Activated CD4-positive, alpha-beta T cell treated with anti-CD3 and anti-CD28 coated beads for 1 hour (primary cell): Measurements from ENCODE around the gene CEP104.

Source experiments
- DNase-seq: peaks from one replicate; pipeline ENCODE4 v3.0.0-alpha.2; 2020

Gene CEP104

DNA sequence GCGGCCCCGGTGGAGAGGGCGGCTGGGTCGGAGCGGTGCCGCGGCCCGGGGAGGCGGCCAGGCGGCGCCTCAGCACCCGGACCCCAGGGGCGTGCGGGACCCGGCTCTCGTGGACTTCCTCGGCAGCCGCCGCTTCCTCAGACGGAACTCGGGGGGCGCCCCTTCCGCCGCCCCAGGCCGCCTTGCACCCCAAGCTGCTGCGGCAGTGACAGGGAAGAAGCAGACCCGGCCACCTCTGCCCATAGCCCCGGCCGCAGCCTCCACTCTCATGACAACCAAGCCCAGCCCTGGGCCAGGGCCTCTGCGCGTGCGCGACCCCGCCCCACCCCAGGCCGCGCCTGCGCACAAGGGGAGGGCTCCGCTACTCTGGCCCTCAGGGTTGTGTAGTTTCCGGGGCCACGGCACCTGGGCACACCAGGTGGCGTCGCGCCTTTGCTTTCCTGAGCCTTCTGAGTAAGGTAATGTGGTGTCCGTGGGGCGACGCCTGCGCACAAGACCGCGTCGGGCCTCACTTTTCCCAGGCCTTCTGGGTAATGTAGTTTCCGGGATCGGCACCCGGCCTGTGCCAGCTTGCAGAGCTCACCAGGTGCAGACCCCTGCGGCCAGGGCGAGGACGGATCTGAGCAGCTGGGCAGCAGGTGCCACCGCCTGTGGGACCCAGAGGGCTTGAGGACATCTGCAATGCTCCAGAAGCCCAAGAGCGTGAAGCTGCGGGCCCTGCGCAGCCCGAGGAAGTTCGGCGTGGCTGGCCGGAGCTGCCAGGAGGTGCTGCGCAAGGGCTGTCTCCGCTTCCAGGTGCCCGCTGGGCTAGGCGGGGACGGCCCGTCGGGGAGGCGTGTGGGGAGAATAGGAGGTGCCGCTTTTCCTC, at the start of gene CEP104, which contains the start of gene DFFB:
Gene CEP104, minus strand, starts transcription at position 289 of the 868 bp plus-strand sequence. CDS start 4,804 bp downstream, outside the sequence.
Gene DFFB, plus strand, starts transcription at position 554 of the 868 bp plus-strand sequence. Its CDS starts 128 bp downstream, at position 682.
- DNase-seq = peak; percentile 97

DNA sequence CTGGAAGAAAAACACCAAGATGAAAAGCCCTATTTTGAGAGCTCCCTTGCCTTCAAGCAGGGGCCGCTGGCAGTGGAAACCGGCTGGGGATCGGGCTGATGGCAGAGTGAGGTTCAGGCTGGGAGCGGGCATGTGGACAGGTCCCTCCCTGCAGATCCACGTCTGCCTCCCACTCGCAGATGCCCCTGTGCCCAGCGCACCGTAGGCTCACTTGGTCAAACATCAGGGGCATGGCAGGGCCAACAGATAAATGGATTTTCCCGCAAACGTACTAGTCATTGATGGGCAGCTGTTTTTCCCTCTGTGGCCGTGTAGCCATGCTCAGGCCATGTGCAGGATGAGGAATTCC, 49.6 kb upstream of the CEP104 start:
- no peak for DNase-seq

DNA sequence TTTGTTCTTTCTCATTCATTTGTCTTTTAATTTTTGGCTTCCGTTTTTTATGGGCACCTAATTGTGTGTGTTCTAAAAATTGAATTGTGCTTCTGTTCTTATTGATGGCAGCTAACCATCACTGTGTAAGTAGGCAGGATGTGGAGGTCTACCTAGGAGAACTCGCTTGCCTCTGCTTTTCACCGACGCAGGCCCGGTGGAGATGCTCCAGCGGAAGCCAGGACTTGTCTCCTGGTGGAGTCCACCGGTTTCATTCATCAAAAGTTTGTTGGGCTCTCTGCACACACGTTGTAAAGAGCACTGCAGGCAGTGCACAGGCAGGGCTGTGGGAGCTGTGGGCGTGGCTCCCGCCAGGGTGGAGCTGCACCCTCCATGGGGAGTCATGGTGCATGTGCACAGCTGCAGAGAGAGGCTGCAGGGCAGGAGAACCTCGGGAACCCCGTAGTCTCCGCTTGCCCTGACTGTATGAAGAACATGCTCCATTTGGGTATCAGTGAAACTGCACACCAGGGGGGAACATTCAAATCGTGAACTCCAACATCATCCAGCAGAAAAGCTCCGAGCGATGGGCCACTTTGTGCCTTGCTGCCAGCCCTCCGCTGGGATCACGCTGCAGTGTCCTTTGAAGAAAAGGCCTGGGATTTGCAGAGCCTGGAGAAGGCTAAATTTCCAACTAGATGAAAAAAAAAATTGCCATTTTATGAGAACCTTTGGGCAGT, 49.1 kb upstream of the CEP104 start:
- DNase-seq = no peak

DNA sequence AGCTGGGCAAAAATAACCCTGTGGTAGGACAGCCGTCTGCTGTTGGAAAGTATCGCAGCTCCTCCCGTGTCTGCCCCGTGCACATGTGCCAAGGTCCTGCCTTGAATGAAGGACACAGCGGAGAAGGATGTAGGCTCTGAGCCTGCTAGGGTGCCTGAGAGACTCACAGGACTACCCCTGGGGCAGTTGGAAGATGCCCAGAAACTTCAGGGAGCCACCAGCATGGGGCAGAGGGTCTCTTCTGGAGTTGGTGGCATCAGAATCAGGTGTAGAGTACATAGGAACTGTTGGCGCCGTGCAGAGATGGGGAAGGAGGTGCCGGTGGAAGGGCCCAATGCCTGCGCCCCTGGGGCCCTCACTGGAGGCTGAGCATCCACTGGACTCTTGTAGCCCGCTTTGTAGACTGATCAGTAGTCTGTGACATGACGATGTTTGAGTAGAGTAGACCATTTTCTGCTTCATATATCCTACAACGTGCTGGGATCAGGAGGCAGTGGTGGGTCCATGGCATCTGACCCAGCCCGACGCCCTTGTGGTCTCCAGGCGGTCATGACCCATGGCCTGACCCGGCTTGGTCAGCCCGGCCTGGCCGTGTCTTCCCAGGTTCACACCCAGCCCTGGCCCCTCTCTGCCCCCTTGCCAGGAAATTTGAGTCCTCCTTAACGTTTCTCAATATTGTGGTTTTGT, 48.4 kb upstream of the CEP104 start:
- no peak for DNase-seq

DNA sequence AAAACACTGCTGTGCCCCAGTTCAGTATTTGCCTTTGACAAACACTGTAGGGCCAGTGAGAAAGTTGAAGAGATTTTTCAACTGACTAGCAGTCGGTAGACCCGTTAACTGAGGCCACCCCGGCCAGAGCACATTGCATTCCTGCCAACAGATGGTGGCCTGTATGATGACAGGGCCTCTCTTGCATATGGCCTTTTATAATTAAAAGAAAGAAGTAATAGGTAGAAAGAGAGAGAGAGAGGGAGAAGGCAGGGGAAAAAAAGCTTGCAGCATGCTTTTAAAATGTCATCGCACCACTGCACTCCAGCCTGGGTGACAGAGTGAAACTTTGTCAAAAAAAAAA, 47.8 kb upstream of the CEP104 start:
- DNase-seq = no peak

DNA sequence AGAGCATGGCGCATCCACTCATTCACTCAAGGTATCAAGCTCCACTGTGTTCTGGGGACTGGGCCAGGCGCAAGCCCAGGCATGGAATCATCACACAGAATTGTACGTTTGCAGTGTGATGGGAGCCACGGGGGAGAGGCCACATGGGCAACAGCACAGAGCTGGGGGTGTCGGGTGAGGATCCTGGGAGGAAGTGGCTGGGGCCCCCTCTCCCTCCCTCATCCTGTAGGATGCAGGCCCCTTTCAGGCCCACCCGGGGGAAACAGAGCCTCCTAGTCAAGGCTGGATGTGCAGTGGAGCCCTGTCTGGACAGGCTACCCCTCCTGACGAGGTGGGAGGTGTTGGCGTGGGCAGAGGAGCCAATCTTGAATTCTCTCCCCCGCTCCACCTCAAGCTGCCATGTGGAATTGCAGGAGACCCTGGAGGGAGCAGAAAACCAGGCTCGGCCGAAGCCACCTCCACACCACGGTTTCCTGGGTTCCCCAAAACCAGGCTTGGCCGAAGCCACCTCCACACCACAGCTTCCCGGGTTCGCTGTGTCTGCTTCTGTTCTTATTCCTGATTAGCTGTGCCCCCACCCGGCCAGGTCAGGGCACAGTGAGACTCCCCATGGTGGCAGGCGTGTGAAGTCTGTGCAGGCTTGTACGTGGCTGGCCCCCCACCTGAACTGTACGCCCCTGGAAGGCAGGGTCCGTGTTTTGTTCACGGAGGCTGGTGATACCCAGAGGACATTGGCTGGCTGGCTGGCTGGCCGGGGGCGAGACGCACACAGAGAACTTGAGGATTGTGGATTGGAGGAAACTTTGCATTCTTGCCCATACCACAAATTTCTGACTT, 47.2 kb upstream of the CEP104 start:
- no peak for DNase-seq

DNA sequence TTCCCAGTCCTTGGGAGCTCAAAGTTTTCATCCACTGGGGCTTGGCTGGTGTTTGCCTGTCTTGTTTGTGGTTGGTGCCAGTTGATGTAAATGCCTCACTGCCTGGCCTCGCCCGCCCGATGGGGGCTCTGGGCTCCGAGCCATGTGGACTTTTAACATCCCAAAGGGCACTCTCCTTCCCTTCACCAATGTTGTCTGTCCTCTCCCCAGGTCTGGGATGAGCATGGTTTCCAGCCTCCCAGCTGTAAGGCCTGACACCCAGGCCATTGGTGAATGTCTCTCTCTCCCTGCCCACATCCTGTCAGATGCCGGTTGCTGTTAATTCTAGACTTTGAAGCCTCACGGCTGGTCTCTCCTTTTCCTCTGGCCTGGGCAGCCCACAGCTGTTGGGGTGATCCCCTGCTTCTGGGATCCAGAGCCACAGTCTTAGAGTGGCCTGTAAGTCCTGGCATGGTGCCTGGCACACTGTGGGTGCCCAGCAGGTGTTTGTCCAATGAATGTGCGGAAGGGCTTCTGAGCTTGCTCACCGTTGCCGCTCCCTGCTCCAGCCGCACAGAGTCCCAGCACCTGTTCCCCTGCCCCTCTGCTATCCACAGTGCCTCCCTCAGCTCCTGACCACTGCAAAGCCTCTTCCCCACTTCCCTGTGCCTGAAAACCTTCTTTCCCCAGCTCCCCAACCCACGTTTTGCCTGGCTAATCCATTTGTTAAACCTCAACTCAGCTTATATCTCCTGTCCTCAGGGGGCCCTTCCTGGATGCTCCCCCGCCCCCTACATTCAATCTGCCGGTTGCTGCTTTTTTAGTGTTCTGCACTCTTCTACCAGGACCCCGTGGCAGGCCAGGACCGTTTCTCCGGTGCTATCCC, 46.4 kb upstream of the CEP104 start:
- no peak for DNase-seq

DNA sequence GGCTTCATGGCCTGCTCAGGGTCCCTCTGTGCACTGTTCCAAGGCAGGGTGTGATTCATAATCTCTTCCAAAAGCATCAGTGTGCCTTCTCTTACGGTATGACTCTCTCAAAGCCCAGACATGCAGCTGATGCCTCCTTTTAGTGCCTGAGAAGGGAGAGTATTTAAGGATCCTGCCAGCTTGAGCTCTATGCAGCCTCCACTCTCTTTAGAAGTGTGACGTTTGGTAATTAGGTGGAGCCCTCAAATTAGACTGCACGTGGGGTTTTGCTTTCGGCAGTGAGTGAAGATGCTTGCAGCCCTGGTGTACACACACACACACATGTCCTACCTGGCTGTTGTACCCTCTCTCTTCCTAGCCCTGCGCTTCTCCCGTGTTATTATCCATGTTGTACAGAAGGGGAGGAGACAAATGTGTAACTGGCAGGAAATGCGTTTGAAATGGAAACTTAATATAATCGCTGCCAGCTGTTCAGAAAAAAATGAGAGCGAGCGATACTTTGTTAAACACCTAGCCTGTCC, 45.6 kb upstream of the CEP104 start:
- DNase-seq = no peak

DNA sequence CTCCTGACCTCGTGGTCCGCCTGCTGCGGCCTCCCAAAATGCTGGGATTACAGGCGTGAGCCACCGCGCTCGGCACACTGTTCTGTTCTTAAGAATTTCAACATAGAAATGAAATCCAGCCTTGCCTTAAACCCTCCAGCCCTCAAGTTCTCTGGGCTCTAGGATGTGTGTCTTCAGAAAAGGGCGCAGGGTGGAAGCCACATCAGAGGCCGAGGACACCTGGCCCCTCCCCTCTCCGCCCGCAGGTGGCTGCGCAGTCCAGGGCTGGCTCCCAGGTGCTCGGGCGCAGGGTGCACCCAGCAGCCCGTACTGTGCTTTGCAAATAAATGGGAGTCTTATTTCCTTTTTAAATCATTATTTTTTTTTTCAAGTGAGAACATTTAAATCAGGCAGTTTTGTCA, 45.1 kb upstream of the CEP104 start:
- peak; percentile 24 for DNase-seq

DNA sequence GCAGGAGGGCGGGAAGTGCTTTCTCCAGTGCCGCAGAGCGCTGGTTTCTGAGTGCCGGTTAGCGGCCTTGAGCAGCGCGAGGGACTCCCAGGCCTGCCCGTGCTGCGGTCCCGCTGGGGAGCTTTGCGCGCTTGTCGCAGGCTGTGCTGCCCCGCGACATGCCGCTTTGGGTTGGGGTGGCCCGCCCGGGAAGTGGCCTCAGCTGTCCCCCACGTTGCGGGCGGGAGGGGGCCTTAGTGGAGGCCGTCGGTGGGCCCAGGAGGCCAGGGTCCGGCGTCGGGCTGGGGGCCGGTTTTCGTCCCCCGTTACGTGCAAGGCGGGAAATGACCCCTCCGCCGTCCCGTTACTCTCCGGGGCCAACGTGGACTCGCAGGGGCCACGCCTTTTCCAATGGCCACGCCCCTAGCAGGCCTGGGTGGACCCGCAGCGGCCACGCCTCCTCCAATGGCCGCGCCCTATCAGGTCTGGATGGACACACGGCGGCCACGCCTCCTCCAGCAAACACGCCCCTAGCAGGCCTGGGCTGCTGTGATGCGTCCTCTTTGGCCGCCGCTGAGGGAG, 44.0 kb upstream of the CEP104 start:
- DNase-seq = peak; percentile 56

DNA sequence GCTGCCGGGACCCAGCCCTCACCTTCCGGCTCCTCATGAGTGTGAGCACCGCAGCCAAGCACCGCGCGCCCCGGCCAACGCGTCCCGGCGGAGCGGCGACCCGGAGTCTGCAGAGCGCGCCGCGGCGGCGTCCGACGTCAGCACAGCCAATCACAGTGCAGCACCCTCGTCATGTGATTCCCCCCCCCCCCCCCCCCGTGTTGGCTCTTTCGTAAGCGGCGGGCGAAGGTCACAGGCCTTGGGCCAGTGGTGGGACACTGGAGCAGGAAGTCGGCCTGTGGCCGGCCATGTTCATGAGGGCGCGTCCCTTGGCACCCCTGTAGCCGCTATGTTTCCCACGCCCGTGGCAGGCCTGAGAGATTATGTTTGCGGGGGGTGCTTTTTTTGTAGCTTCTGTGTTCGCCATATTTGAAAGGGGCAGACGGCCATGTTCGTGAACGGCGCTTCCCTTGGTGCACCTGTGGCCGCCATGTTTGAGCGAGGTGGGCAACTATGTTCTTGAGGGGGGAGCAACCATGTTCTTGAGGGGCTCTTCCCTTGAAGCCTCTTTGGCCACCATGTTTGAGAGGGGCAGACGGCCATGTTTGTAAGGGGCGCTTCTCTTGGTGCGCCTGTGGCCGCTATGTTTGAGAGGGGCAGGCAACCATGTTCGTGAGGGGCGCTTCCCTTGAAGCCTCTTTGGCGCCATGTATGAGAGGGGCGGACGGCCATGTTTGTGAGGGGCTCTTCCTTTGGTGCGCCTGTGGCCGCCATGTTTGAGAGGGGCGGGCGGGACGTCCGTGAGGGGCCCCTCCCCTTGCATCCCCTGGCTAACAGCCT, 43.3 kb upstream of the CEP104 start, which contains the start of gene C1orf174:
Gene C1orf174, minus strand, starts transcription at position 123 of the 819 bp plus-strand sequence. Its CDS starts 86 bp downstream, at position 37.
- DNase-seq = peak; percentile 89

DNA sequence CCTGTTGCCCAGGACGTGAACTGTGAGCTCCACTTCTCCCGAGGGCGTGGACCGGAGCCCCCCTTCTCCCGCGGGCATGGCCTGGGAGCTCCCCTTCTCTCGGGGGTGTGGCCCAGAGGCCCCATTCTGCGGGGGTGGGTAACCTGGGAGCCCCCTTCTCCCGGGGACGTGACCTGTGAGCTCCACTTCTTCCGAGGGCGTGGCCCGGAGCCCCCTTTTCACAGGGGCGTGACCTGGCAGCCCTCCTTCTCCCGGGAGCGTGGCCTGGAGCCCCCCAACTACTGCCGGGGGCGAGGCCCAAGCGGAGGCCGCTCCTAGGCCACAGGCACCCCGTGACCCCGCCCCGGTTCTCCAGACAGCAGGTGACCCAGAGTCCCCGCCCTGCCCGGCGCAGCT, 42.7 kb upstream of the CEP104 start:
- no peak for DNase-seq

DNA sequence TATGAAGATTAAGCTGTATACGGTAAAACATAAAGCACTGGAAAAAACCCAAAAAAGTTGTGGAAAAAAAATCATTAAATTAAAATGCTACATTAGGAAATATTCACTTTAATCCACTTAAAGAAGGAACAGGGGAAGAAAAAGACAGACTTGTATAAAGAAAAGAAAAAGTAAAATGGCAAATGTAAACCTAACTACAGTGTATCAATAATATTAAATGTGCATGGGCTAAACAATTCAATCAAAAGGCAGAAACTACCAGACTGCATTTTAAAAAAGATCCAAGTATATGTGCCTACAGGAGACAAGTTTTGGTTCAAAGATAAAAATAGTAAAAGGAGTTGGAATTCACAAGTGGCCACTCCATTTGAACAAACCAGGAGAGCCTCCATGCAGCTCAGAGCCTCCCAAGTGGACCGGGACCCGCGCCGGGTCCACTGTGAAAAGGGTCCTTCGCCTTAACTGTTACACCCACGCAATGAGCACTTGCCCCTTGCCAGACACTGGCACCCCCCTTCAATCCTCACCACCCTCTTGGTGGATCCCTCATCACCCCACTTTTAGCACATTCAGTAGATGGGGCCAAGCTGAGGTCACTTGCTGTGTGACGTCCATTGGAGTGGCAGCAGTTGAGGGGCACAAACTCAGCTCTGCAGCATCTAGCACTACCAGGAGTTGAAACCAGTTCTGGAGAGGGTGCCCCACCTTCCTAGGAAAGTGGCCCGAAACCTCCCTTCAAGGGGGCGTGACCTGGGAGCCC, 42.2 kb upstream of the CEP104 start:
- DNase-seq = no peak

DNA sequence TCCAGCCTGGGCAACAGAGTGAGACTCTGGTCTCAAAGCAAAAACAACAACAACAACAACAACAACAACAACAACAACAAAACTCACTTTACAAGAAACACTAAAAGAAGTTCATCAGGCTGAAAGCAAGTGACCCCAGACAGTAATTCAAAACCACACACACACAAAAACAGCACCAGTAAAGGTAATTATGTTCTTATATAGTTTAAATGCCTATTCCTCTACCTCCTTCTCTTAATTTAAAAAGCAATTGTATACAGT, 41.4 kb upstream of the CEP104 start:
- no peak for DNase-seq

DNA sequence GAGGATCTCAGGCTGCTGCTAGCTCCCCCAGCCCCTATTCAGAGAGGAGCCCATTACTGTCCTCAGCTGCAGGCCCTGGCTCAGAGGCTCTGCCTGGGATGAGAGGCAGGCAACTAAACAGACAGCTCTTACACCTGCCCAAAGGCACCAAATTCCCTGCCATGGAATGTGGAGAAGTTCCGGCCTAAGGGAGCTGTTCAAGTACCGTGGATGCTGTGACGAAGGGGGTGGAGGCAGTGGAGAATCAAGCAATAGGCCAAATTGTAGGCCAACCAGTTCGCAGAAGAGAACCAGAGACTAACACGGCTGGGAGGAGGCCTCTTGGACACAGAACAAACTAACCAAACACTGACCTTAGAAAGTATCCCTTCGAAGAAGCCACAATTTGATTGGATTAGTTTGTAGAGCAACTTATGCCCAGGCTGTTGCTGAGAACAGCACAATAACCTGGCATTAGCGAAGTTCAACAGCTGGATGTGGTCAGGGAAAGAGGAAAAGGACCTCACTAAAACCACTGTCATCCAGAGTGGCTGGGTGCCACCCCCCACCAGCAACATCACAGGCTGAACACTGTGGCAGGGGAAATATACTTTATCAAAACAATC, 39.5 kb upstream of the CEP104 start:
- no peak for DNase-seq

DNA sequence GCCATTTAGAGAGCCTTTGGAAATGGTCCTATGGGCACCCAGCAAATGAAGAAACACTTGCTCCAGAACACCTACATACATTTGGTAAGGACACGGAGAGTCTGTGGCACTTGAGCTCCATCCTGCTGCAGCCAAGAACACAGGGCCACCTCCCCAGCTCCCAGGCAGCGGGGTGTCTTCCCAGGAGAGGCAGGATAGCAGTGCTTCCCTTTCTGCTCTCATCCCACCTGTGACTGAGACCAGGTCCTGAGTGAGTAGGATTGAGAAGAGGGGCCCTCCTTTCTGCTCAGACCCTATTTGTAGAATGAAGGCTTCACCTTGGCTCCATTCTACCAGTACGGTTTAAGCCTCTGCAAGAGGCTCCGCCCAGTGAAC, 38.9 kb upstream of the CEP104 start:
- DNase-seq = no peak

DNA sequence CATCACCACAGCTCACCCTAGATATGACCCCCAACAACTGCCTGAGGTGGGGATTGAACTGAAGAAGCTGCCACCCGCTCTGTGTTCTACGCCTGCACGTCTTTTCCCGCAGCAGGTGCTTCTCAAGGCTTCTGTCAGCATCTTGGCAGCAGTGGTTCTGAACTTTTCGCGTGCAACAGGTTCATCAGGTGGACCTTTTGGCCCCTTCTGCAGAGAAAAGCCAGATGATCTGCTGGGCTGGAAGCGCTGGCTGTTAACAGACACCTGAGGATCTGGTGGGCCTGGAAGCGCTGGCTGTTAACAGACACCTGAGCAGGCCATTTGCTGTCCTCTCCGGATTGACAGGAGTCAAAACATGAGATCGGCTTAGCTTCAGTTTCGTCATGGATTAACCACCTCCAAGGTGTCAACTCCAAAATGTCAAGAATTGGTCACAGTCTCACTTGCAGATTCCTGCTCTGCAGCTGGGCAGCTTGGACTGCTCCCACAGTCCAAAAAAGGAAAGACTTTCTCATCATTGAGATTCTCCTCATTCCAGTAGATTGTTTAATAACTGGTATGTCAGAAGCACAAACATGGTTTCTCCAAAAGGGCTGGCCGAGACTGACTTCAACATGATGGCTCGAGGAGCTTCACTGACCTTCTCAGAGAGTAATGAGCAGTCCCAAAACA, 38.4 kb upstream of the CEP104 start:
- DNase-seq = no peak

DNA sequence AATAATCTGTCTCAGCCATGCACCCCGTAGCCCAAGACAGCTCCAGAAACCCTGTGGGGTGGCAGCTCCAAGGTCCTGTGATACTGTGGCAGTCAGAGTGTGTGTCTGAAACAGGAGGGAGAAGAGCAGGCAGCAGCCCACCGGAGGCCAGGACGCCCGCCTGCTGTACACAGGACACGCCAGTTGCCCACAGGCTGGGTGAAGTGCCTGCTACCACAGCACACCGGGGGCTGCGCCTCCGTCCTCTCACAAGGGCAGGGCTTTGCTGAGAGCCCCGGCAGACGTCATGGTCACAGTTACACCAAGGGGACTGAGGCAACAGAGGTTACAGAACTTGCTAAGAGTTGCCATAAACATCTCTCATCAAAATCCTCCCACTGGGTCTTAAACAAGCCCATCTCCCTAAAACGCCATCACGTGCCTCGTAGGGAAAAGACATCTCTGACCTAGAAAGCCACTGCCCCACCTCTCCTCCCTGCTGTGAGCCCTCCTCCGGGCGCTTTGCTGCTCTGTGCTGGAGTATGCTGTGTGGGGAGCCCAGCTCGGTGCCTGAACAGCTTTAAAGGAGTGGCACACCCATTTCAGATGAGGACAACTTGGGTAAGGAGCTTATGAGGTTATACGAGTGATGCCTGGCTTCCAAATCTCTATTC, 37.7 kb upstream of the CEP104 start:
- no peak for DNase-seq
